NCI-H510A (cell line): ENCODE data around the gene CEMP1.
"Not testable (repeated sequence)": the region's sequence is repeated elsewhere in the genome, so short reads cannot be mapped to it uniquely, and the experiment has no call there.

Experiments
- DNase-seq: peaks from one replicate; lab custom pipeline; 2025; lab: John Stamatoyannopoulos, UW

Gene CEMP1

DNA sequence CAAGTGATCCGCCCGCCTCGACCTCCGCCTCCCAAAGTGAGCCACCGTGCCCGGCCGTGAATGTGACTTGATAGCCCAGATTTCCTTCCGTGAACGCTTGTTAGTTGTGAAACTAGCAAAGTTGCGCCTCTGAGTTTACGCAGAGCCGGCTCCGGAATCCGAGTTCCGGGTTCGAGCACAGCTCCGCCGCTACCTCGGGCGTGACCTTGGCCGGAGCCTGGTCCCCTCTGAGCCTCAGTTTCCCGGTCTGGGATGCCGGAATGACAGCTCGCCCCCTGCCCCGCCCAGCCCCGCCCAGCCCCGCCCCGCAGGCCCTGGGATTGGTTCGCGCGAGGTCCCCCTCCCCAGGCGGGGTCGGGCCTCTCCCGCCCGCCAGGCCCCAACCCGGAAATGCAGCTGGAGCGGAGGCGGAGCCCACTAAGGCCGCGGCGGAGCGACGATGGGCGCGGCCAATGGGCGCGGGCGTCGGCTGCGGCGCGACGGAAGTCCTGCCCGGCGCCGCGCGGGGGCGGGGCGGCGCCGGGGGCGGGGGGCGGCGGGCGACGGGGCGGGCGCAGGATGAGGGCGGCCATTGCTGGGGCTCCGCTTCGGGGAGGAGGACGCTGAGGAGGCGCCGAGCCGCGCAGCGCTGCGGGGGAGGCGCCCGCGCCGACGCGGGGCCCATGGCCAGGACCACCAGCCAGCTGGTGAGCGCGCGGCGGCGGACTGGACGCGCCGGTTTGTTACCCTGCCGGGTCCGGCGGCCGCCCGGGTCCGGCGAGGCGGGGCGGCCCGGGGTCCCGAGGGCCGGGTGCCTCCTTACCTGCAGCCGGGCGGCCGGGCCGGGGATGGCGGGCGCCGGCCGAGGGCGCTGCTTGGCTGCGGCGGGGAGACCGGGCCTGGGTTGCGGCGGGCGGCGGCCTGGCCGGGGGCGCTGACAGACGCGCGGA, 6.5 kb upstream of the CEMP1 start, which contains the start of gene PDPK1:
TSS of gene PDPK1 (plus strand) at position 571 of the 929 bp plus-strand sequence. CDS start at position 663, 92 bp downstream.
- DNase-seq, result peak; percentile 68

DNA sequence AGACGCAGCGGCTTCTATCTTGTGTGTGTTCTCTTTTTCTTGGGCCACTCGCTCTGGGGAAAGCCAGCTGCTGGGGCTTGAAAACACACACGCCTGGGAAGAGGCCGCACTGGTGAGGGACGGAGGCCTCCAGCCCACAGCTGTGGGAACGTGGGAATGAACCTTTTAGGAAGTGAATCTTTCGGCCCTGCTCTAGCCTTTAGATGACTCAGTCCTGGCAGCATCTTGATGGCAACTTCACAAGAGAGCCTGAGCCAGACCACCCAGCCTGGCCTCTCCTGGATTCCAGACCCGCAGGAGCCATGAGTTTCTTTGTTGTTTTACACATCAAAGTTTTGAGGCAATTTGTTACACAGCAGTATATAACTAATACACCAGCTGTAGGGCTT, 4.4 kb upstream of the CEMP1 start:
- DNase-seq, result no peak

DNA sequence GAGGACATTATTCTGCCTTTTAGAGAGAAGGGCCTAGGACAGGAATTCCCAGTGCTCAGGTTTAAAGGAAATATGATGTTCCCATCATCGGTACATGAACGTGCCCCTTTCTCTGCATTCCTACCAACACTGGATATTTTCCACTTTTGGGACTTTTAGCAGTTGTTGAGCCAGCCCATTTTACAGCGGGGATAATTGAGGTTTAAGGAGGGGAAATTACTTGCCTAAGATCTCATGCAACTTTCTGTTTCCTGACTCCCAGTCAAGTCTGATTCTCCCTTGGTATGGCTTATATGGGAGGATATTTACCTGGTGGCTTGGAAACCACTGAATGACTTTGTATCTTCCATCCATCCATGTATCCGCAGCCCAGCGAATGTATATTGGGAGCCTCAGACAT, 3.1 kb upstream of the CEMP1 start:
- DNase-seq, result not testable (repeated sequence)

DNA sequence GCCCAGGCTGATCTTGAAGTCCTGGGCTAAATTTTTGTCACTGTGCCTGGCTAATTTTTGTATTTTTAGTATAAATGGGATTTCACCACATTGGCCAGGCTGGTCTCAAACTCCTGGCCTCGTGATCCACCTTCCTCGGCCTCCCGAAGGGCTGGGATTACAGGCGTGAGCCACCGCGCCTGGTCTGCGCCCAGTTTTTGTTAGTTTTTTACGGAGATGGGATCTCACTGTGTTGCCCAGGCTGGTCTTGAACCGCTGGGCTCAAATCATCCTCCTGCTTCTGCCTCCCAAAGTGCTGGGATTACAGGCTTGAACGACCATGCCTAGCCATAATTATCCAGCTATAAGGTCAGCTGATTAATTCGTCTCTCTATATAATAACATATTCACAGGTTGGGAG, 2.7 kb upstream of the CEMP1 start:
- DNase-seq, result no peak

DNA sequence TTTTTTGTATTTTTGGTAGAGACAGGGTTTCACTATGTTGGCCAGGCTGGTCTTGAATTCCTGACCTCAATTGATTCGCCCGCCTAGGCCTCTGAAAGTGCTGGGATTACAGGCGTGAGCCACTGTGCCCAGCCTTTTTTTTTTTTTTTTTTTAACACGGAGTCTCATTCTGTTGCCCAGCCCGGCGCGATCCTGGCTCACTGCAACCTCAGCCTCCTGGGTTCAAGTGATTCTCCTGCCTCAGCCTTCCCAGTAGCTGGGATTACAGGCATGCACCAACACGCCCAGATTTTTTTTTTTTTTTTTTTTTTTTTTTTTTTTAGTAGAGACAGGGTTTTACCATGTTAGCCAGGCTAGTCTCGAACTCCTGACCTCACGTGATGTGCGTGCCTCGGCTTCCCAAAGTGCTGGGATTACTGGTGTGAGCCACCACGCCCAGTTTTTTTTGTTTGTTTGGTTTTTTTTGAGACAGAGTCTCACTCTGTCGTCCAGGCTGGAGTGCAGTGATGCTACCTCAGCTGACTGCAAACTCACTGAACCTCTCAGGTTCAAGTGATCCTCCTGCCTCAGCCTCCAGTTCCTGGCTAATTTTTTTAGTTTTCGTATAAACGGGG, 2.0 kb upstream of the CEMP1 start:
- DNase-seq, result not testable (repeated sequence)

DNA sequence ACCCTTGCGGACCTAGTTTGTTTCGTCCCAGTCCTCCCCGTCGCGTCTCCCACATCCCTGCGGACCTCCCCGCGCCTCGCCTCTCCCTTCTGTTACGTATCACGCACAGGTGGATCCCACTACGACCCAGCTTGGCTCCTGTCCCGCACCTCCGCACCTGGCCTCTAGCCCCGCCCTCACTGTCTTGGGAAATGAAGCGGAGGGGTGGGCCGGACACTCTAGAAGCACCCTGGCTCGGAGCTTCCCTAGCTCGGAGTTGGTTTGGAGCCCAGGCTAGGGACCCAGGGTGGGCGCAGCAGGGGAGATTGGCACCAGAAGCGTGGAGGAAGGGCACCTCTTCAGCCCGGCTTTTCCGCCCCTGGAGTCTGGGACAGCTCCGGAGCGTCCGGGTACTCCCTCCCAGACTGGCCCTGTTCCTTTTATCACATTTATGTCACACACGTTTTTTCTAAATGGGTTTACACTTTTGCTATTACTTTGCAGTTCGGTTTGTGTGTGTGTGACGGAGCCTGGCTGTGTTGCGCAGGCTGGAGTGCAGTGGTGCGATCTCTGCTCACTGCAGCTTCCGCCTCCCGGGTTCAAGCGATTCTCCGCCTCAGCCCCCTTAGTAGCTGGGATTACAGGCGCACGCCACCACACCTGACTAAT, 1.4 kb upstream of the CEMP1 start:
- no peak for DNase-seq

DNA sequence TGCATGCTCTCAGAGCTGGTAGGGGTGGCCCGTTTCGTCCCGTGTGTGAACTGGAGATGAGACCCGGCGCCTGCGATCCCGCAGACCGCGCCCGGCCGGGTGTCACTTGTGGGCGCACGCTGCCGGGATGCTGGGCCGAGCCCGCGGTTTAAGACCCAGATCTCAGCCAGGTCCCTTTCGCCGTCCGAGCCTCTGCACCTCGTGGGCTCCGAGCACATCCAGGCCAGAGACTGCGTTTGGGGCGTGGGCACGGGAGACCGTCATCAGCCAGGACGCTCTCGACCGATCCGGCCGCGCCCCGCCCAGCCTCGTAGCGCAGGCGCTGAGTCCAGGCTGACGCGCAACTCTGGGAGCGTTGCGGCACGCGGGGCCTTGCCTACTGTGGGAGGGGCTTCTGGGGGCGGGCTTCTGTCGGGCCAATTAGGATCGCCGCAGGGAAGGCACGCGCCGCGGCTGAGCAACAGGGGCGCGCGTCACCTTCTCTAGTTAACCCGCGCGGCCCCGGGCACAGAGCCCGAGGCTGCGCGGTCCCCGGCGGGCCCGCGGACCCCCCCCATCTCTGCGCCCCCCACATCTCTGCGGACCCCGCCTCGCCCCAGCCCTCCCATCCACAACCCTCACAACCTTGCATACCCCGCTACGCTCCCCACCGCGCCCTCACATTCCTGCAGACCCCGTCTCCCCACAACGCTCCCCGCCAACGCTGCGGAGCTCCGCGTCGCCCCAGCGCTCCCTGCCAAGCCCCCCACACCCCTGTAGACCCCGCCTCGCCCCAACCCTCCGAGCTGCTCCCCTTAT, 687 bp upstream of the CEMP1 start:
- DNase-seq, result peak; percentile 89

DNA sequence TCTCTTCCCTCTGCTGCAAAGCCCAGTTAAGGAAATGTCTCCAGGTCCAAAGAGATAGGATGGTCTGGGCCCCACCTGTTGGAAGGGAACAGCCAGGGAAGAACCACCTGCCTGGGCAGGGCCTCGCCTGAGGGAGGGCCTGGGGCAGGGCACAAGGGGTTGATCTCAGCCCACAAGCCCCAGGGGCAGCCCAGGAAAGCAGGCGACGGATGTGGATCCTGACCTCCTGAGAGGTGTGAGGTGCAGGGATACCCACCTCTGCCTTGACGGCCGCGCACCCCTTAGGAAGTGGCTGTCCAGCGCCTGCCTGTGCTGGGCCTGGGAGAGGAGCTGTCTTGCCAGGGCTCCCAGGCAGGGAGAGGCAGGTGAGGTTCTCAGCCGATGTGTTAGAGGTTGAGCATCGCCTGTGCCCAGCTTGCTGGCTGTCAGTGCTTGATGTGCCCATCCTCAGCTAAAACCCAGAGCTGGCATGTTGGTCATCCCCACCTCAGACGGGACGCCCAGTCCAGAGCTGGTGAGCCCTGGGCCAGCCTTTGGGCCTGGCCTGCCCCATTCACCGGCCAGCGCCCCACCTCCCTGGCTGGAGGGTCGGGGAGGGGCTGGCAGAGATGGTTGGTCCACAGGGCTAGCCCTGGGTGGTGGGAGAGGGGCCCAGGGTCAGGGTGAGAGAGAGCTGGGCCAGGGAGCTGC, 434 bp downstream of the CEMP1 start:
- no peak for DNase-seq

DNA sequence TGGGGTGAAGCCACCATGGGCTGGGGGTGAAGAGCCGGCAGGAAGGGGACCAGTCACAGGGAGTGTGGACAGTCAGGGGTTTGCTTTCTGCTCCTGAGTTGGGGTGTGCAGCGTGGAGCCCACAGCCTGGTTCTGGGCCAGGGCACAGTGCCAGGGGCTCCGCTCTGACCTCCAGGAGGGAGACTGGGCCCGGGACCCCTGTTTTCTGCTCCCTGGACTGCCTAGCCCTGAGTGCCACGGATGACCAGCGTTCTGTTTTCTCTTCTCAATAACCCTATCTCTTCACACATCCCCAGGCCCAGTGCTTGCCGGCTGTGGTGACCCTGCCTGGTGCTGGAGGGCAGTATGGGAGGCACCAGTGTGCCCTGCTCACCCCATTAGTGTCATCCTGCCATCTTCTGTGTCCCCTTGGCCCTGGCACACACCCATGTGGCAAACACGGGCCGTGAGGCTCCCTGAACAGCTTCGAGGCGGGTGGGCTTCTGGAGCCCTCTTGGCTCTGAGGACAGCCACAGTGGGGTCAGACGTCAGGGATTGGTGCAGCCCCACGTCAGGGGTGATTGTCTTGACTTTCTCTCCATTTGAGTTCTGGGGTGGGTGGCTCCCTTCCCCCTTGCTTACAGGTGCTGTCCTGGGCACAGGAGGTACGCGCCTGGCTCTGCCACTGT, 1.1 kb downstream of the CEMP1 start:
- DNase-seq, result no peak

DNA sequence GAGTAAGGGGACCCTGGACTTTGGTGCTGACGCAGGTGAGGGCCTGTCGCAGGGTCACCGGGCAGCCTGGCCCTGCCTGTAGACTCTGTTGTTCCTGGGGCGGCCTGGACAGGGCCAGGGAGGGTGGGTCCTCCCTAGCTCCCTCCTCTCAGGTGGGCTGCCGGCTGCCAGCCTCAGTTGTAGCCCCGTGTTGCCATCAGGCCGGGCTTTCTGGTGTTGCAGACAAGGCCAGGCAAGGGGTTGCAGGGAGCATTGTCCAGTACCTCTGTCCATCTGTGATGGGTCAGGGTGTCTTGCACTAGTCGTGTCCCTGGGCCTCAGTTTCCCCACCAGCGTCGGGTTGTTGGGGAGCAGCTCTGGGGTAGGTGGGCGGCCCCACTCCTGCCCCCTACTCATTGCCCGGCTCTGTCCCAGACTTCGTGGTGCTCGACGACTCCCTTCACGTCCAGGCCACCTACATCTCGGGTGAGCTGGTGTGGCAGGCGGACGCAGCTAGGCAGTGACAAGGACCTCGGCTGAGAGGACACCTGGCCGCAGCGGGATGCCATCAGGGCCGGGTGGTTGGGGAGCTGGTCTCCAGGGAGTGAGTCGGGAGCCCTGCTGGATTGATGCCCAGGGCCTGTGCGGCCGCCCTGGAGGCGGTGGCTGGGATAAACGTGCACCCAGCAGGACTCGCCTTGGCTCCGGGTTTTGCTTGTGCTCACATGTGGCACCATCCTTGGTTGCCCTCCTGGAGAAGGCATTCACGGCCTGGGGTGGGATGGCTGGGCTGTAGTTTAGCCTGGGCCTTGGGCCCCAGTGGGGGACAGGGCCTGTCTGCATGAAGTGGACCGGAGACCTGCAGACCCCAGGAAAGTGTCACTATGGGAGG, 1.9 kb downstream of the CEMP1 start:
- no peak for DNase-seq

DNA sequence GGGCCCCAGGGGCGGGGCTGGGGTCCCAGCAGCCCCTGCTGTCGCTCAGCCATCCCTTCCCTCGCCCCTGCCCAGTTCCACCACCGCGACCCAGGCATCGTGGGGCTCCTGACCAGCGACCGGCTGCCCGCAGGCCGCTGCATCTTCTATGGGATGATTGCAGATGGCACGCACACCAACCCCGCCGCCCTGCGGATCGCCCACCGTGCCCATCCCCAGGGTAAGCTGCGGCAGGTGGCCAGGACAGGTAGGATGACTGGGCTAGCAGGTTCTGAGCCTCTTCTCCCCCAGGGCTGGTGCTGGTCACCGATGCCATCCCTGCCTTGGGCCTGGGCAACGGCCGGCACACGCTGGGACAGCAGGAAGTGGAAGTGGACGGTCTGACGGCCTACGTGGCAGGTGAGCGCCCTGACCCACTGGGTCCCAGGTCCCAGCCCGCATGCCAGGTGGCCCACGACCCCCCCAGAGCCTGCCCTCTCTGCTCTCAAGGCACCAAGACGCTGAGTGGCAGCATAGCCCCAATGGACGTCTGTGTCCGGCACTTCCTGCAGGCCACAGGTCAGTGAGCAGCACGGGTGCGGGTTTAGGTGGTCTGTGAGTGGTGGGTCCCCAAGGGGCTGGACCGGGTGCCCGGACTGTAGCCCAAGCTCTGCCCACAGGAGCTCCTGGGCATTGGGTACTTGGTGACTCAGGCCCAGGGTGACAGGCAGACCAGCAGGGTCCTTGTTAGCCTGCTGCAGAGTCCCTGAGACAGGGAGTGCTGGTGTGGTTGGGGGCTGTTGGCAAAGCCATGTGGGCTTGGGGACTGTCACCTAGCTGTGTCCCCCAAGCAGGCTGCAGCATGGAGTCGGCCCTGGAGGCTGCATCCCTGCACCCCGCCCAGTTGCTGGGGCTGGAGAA, 2.8 kb downstream of the CEMP1 start:
- no peak for DNase-seq

DNA sequence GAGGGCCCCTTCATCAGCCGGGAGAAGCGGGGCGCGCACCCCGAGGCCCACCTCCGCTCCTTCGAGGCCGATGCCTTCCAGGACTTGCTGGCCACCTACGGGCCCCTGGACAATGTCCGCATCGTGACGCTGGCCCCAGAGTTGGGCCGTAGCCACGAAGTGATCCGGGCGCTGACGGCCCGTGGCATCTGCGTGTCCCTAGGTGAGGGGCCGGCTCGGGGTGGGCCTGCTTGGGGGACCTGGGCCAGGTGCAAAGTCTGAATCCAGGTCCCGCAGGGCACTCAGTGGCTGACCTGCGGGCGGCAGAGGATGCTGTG, 3.5 kb downstream of the CEMP1 start:
- DNase-seq, result no peak

DNA sequence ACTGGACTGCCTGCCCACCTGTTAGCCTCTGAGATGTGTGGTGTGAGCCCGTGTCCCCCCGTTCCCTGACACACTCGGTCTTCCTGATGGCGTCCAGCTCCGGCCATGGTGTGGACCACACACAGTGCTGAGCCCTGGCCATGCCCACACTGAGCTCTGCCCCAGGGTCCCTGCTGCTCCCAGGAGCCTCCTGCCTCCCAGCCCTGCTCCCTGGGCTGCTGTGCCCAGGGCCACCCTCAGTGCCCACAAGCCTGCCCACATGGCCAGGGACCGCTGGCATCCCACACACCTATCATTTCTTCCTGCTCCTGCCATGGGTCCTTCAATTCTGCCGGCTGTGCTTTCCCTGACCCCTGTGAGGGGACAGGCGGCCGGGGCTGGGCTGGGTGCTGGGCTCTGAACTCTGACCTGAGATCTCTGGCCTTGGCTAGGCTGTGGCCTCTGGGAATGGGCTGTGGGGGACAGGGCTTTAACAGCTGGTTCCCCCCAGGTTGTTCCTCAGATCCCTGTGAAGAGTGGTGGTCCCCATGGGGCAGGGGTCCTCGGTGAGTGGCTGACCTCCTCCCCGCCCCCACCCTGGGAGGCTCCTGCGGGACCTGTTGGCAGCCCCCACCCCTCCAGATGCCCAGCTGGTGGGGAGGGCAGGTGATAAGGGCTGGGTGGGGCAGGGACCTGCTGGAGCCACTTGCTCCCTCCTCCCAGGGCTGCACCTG, 4.0 kb downstream of the CEMP1 start:
- DNase-seq, result no peak

DNA sequence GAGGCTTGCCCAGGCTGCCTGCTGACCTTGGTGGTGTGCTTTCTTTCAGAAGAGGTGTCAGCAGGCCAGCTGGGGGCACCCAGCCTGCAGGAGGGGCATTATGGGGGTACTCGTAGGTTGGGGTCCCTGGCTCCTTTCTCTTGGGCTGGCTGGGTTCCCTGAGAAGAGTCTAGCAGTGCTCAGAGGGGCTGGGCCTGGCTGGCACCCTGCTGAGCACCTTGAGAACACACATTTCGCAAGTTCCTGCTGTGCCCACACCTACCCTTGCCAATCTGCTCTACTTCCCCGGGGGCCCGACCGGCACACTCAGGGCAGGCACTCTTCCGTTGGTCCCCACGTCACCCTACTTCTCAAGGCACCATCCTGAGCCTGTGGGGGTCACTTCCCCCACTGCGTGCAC, 5.1 kb downstream of the CEMP1 start:
- DNase-seq, result no peak

DNA sequence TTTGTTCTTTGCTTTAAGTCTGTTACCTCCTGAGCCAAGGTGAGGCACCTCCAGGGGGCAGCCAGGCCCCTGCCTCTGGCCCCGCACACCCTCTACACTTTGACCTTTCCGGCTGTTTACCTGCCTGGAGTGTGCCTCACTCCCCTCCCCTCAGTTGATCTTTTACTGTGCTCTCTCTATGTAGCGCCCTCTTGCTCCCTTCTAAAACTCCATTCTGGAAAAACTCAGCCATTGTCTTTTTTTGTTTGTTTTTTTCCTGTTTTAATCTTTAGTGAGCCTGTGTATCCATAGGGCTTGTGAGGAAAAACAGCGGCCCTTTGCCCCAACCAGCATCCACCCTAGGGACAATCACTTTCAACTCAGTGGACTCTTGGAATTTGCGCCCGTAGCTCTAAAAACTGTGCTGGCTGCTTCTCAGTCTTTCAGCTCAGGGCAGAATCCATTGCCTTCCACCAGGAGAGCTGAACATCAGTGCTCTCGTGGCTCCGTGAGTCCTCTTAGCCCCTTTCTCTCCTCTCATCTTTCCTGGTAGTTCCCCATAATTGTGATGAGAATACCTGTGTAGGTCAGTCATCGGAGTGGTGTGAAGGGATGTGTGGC, 6.8 kb downstream of the CEMP1 start:
- DNase-seq, result no peak

DNA sequence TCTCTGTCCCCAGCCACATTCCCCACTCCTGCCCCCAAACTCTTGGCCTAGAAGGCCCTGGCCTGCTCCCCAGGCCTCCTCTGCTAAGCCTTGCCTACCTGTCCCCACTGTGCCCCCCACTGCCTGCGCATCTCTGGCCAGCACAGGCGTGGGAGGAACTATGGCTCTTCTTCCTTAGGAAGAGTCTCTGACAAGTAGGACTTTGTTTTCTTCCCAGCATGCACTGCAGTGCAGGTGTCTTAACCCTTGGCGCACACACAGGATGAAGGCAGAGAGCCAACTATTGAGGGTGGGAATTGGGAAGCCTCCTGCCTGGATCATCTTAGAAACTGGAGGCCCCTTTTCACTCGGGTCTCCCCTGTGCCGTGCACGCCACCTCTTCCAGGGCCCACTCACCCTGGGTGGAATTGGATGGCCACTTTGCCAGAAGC, 7.4 kb downstream of the CEMP1 start:
- no peak for DNase-seq

DNA sequence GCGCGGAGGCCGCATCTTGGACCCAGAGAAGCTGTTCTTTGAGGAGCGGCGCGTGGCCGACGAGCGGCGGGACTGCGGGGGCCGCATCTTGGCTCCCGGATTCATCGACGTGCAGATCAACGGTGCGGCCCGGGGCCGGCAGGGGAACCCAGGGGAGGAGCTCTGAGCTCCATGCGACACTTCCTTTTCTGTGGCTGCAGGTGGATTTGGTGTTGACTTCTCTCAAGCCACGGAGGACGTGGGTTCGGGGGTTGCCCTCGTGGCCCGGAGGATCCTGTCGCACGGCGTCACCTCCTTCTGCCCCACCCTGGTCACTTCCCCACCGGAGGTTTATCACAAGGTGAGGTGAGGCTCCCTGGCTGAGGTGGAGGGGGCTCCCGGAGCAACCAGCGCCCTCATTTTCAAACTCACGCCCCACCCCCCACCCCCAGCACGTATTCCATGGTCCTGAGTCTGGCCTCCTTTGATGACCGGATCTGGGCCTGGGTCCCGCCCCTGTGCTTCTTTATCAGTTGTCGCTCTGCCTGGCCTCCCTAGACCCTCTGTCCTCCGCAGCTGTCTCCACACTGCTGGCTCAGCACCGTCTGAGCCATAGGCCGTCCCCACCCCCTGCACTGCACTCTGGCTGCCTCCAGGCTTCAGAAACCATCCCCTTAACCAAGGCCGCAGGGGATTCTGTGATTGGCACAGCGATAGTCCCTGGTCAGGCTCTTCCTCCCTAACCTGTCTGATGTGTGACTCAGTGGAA, 10.2 kb downstream of the CEMP1 start:
- DNase-seq, result no peak
